Measurements from ENCODE around the gene BBS2. TPM values are rescaled to one million over a fixed set of nuclear protein-coding genes. Genes with fewer than 3 reads are reported as not detected.
A peak's percentile ranks its signal among the peaks of the same experiment; 100 is the strongest.

The BBS2 gene
- total RNA-seq (2014; rRNA removed; shearing (Covaris generic)), result 19.7 and 25.2 TPM in 2 replicates
- 11.4 and 13.7 TPM in 2 replicates for polyA plus RNA-seq (2016; fragmentation: Nextera tagmentation; extraction: Ambion mirVana)
- long read RNA-seq, transcript BBS2-201 (17 exons, 2,963 nt), result major isoform, 7 of 14 reads
- long read RNA-seq, partial matches to known transcripts, result 5 of 14 reads
- long read RNA-seq, other reads (novel, unspliced or antisense), result 2 of 14 reads

- H3K4me3 ChIP-seq, result peak within 1 kb of the TSS; percentile 96
- Mint-ChIP-seq H3K9me3 (no peaks in the 10 kb centered on the region), H3K4me1 (peaks cover 6% of the 10 kb centered on the region; the same call in 2 of the 3 replicates), H3K36me3 (ENCODE audit: low read depth) (no peaks in the 10 kb centered on the region), H3K27me3 (ENCODE audit: insufficient read depth, low read depth, poor library complexity) (peaks cover 4% of the 10 kb centered on the region), H3K4me3 (peak within 1 kb of the TSS; percentile 81), H3K27ac (no peak within 1 kb of the TSS)
- H4K20me1 ChIP-seq (replicated peaks; ENCODE audit: insufficient read depth), result no peaks in the 10 kb centered on the region; the same call in 1 of the 2 replicates
- peak within 1 kb of the TSS; percentile 100 for H2AFZ ChIP-seq
- H3F3A ChIP-seq (replicated peaks; ENCODE audit: low read depth), result 0 out of 2 replicates have a peak, but pooled peaks cover 5% of the 10 kb centered on the region
- peaks cover 9% of the 10 kb centered on the region for H3K4me1 ChIP-seq (ENCODE audit: insufficient read depth)
- H3K36me3 ChIP-seq (ENCODE audit: insufficient read depth), result no peaks in the 10 kb centered on the region
- peak; percentile 96 for ATAC-seq
- peaks cover 3% of the 10 kb centered on the region; the same call in 1 of the 2 replicates for H3K79me2 ChIP-seq (replicated peaks; ENCODE audit: insufficient read depth)
- peak; percentile 90 for DNase-seq (ENCODE audit: low spot score)
- peak within 1 kb of the TSS; percentile 90 for H3K4me2 ChIP-seq
- peak within 1 kb of the TSS; percentile 84; the same call in 1 of the 2 replicates for H3K27ac ChIP-seq (ENCODE audit: low read depth)
- H3K27me3 ChIP-seq (ENCODE audit: insufficient read depth), result no peaks in the 10 kb centered on the region
- H3K9me2 ChIP-seq (ENCODE audit: insufficient read depth), result no peaks in the 10 kb centered on the region
- TF ChIP-seq EZH2 (IDR thresholded peaks at IDR 0.05; ENCODE audit: low read depth, unreplicated experiment) (no peak), POLR2AphosphoS5 (IDR thresholded peaks at IDR 0.05; ENCODE audit: low read depth) (peak; percentile 91)
These were observed at the start of gene BBS2 for GRCh38 chr16:56519459-56520250. BBS2 (minus strand) TSS chr16:56520024; CDS start chr16:56519862, 162 bp downstream.

GRCh38 chr16:56564793-56565477 is 45.1 kb upstream of the BBS2 start, which contains the start of gene MT4:
MT4 (plus strand) TSS chr16:56565073; CDS start chr16:56565129, 56 bp downstream.
- Mint-ChIP-seq H3K4me1 (no peaks in the 10 kb centered on the region; the same call in 2 of the 3 replicates), H3K27me3 (ENCODE audit: insufficient read depth, low read depth, poor library complexity) (peaks cover 9% of the 10 kb centered on the region), H3K4me3 (no peak within 1 kb of the TSS), H3K27ac (no peak within 1 kb of the TSS), H3K36me3 (ENCODE audit: low read depth) (no peaks in the 10 kb centered on the region), H3K9me3 (no peaks in the 10 kb centered on the region)
- Histone ChIP-seq H3K9me2 (ENCODE audit: insufficient read depth) (no peaks in the 10 kb centered on the region), H2AFZ (no peak within 1 kb of the TSS), H3K79me2 (replicated peaks; ENCODE audit: insufficient read depth) (no peaks in the 10 kb centered on the region), H3K4me2 (no peak within 1 kb of the TSS), H3K36me3 (ENCODE audit: insufficient read depth) (no peaks in the 10 kb centered on the region), H3K27ac (ENCODE audit: low read depth) (no peak within 1 kb of the TSS), H4K20me1 (replicated peaks; ENCODE audit: insufficient read depth) (no peaks in the 10 kb centered on the region), H3K4me3 (no peak within 1 kb of the TSS), H3K4me1 (ENCODE audit: insufficient read depth) (no peaks in the 10 kb centered on the region), H3K27me3 (ENCODE audit: insufficient read depth) (no peaks in the 10 kb centered on the region), H3F3A (replicated peaks; ENCODE audit: low read depth) (no peaks in the 10 kb centered on the region)
- ATAC-seq (no peak), DNase-seq (ENCODE audit: low spot score) (no peak)
- TF ChIP-seq ZNF114 (CRISPR knock-in tag; IDR thresholded peaks at IDR 0.05), result no peak
- TF ChIP-seq NANOG (IDR thresholded peaks at IDR 0.05; ENCODE audit: borderline replicate concordance), result no peak
- no peak for TF ChIP-seq STAT1 (IDR thresholded peaks at IDR 0.05; ENCODE audit: unreplicated experiment)
- TF ChIP-seq REST (IDR thresholded peaks at IDR 0.05; ENCODE audit: unreplicated experiment), result no peak
- TF ChIP-seq JUNB (IDR thresholded peaks at IDR 0.05; ENCODE audit: unreplicated experiment), result no peak
- no peak for TF ChIP-seq ZNF462 (CRISPR knock-in tag; IDR thresholded peaks at IDR 0.05)
- no peak for TF ChIP-seq EZH2 (IDR thresholded peaks at IDR 0.05; ENCODE audit: low read depth, unreplicated experiment)
- no peak for TF ChIP-seq EZH2phosphoT487 (IDR thresholded peaks at IDR 0.05; ENCODE audit: unreplicated experiment)
